Activated CD8-positive, alpha-beta memory T cell treated with anti-CD3 and anti-CD28 coated beads, Interleukin-2, amount 10 ng/mL, durations not matched to agents 7 days and 5 days (primary cell): Measurements from ENCODE around the gene SLC20A1. TPM values are rescaled to one million over a fixed set of nuclear protein-coding genes. Genes with fewer than 3 reads are reported as not detected.
"Not testable (repeated sequence)": the region's sequence is repeated elsewhere in the genome, so short reads cannot be mapped to it uniquely, and the experiment has no call there.

Experiments
- ATAC-seq: fragments of 150-1000 bp; cut with Tn5 transposase; one replicate; pipeline ENCODE4 v1.10.0; 2021; ENCODE audit warnings: moderate library complexity
- CTCF ChIA-PET: fragments of 350-600 bp; sonication (Branson Sonifier 250); formaldehyde crosslinking; loops from one replicate; lab custom pipeline; 2021; ENCODE audit warnings: antibody characterized with exemption; lab: Charles Lee
- DNase-seq: peaks from one replicate; pipeline ENCODE4 v3.0.0-alpha.2; 2020
- H3K27ac Mint-ChIP-seq: one replicate; pipeline ENCODE4 v1.8.0; 2021; ENCODE audit warnings: mild to moderate bottlenecking, mixed read lengths
- H3K27me3 Mint-ChIP-seq: one replicate; pipeline ENCODE4 v1.8.0; 2021; ENCODE audit warnings: mixed read lengths
- H3K36me3 Mint-ChIP-seq: one replicate; pipeline ENCODE4 v1.8.0; 2021; ENCODE audit warnings: mild to moderate bottlenecking, mixed read lengths
- H3K4me1 Mint-ChIP-seq: one replicate; pipeline ENCODE4 v1.8.0; 2021; ENCODE audit warnings: mixed read lengths
- H3K4me3 Mint-ChIP-seq: one replicate; pipeline ENCODE4 v1.8.0; 2021; ENCODE audit warnings: mild to moderate bottlenecking, moderate library complexity, mixed read lengths
- H3K9me3 Mint-ChIP-seq: one replicate; pipeline ENCODE4 v1.8.0; 2022; ENCODE audit warnings: low read depth, mixed read lengths
- total RNA-seq, 2 experiments: library from RNA; stranded (reverse); gene quantifications; one replicate each; pipeline ENCODE4 v1.2.3, GENCODE V29; 2021

Gene SLC20A1
- total RNA-seq, 2 experiments from 2014 or later = 134 to 146 TPM

- Mint-ChIP-seq H3K4me3 (no peak overlapping the region), H3K4me1 (peaks cover 50% of the 10 kb centered on the region), H3K27me3 (no peaks in the 10 kb centered on the region), H3K36me3 (peaks cover 63% of the 10 kb centered on the region), H3K9me3 (no peaks in the 10 kb centered on the region), H3K27ac (no peak overlapping the region)
- no peak for DNase-seq
- CTCF ChIA-PET = interaction anchor here (1.0 to 1.8 kb wide), 5 partner anchors 13 to 62 kb away, joined by 3 to 6 read pairs (median 4); no protein-coding TSS in a partner anchor
- ATAC-seq = no peak
Observed at GRCh38 chr2:112661656-112662305, 16.0 kb downstream of the SLC20A1 start.

GRCh38 chr2:112662704-112663103 lies 17.0 kb downstream of the SLC20A1 start:
- Mint-ChIP-seq H3K27ac (no peak overlapping the region), H3K4me1 (peaks cover 45% of the 10 kb centered on the region), H3K9me3 (no peaks in the 10 kb centered on the region), H3K36me3 (peaks cover 58% of the 10 kb centered on the region), H3K4me3 (no peak overlapping the region), H3K27me3 (no peaks in the 10 kb centered on the region)
- CTCF ChIA-PET = interaction anchor here (1.1 to 1.8 kb wide), 8 partner anchors 8 to 64 kb away, joined by 3 to 6 read pairs (median 4); no protein-coding TSS in a partner anchor
- DNase-seq (no peak), ATAC-seq (no peak)

DNA sequence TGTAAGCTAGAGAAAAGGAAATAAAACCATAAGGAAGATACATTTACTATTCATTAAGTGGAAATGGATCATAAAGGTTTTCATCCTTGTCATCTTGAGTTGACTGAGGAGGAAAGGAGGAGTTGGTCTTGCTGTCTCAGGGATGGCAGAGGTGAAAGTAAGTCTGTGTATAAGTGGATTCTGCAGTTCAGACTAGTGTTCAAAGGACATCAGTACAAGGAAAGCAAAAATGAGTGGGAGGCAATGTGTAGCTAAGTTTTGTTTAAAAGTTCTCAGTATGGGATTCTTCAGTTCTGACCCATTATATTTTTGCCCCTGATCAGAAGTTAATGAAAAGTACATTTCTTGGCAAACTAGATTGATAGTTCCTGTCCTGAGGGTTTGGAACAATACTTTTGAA lies 18.9 kb downstream of the SLC20A1 start:
- DNase-seq = no peak
- peaks cover 40% of the 10 kb centered on the region for H3K36me3 Mint-ChIP-seq
- H3K27ac Mint-ChIP-seq = peak overlapping the region; percentile 40

DNA sequence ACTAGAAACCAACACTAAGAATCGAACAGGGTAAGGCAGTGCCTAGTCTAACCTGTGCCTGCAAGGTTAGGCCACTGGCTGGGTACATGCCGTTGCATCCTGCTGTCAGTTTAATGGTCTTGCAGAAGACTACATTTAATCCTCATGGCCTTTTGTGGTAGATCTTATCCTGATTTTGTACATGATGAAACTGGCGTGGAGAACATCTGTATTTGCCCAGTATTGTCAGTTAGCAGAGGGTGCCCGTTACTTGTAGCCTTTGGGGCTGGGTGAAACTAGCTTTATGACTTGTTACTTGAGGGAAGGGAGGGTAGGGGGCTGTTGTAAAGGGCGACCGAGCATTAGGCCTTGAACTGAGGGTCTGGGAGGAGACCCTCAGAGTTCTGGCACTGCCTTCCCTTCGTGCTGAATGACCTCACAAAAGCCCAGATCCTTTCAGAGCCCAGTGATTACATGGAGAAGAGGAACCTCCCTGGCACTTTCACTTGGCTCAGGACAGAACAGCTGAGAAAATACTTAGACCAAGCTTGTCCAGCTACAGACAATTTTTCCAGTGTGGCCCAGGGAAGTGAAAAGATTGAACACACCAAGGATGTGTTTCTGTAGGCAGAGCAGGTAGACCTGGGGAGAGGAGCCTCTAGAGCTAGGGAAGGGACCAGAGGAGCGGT lies 19.5 kb downstream of the SLC20A1 start:
- Mint-ChIP-seq H3K36me3 (peaks cover 35% of the 10 kb centered on the region), H3K4me3 (no peak overlapping the region), H3K27me3 (no peaks in the 10 kb centered on the region), H3K4me1 (peaks cover 22% of the 10 kb centered on the region), H3K9me3 (no peaks in the 10 kb centered on the region), H3K27ac (peak overlapping the region; percentile 40)
- CTCF ChIA-PET = interaction anchor here (0.9 to 3.7 kb wide), 3 partner anchors 25 to 84 kb away, joined by 3 to 21 read pairs (median 4); no protein-coding TSS in a partner anchor
- DNase-seq (no peak), ATAC-seq (no peak)

More for the DNA sequence above, 18.9 kb downstream of the SLC20A1 start:
- ATAC-seq = no peak
- H3K27me3 Mint-ChIP-seq = no peaks in the 10 kb centered on the region
- no peak overlapping the region for H3K4me3 Mint-ChIP-seq
- CTCF ChIA-PET = interaction anchor here (0.9 to 1.3 kb wide), 2 partner anchors 26 to 85 kb away, joined by 3 to 4 read pairs; no protein-coding TSS in a partner anchor
- no peaks in the 10 kb centered on the region for H3K9me3 Mint-ChIP-seq
- H3K4me1 Mint-ChIP-seq = peaks cover 26% of the 10 kb centered on the region

GRCh38 chr2:112666761-112667122 lies 21.0 kb downstream of the SLC20A1 start:
- peaks cover 25% of the 10 kb centered on the region for H3K36me3 Mint-ChIP-seq
- H3K9me3 Mint-ChIP-seq = no peaks in the 10 kb centered on the region
- peaks cover 2% of the 10 kb centered on the region for H3K27me3 Mint-ChIP-seq
- H3K4me1 Mint-ChIP-seq = peaks cover 14% of the 10 kb centered on the region
- no peak for ATAC-seq
- H3K4me3 Mint-ChIP-seq = no peak overlapping the region
- no peak overlapping the region for H3K27ac Mint-ChIP-seq
- no peak for DNase-seq
- CTCF ChIA-PET = interaction anchor here (0.9 to 3.7 kb wide), 6 partner anchors 9 to 69 kb away, joined by 3 to 21 read pairs (median 4); no protein-coding TSS in a partner anchor

DNA sequence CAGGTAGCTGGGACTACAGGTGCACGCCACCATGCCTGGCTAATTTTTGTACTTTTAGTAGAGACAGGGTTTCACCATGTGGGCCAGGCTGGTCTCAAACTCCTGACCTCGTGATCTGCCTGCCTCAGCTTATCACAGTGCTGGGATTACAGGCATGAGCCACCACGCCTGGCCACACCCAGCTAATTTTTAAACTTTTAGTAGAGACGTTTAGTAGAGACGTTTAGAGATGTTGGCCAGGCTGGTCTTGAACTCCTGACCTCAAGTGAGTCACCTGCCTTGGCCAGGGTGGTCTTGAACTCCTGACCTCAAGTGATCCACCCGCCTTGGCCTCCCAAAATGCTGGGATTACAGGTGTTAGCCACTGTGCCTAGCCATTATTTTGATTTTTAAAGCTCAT lies 21.8 kb downstream of the SLC20A1 start:
- ATAC-seq, H3K4me3 Mint-ChIP-seq, DNase-seq, H3K9me3 Mint-ChIP-seq, H3K27me3 Mint-ChIP-seq, H3K27ac Mint-ChIP-seq: not testable (repeated sequence)
- H3K4me1 Mint-ChIP-seq = peaks cover 14% of the 10 kb centered on the region
- CTCF ChIA-PET = interaction anchor here (1.6 to 3.7 kb wide), 4 partner anchors 9 to 58 kb away, joined by 4 to 21 read pairs (median 5); no protein-coding TSS in a partner anchor
- H3K36me3 Mint-ChIP-seq = peaks cover 23% of the 10 kb centered on the region

- H3K36me3 Mint-ChIP-seq = peaks cover 12% of the 10 kb centered on the region
Observed at GRCh38 chr2:112669667-112670066, 23.9 kb downstream of the SLC20A1 start.

GRCh38 chr2:112670252-112671022 lies 24.7 kb downstream of the SLC20A1 start:
- H3K4me1 Mint-ChIP-seq = peaks cover 10% of the 10 kb centered on the region
- peaks cover 4% of the 10 kb centered on the region for H3K27me3 Mint-ChIP-seq
- no peak overlapping the region for H3K4me3 Mint-ChIP-seq
- no peak for DNase-seq
- H3K36me3 Mint-ChIP-seq = peaks cover 5% of the 10 kb centered on the region
- no peak for ATAC-seq
- no peak overlapping the region for H3K27ac Mint-ChIP-seq
- CTCF ChIA-PET = interaction anchor here (0.7 to 1.4 kb wide), 2 partner anchors 21 to 177 kb away, joined by 6 read pairs; no protein-coding TSS in a partner anchor
- no peaks in the 10 kb centered on the region for H3K9me3 Mint-ChIP-seq

More at GRCh38 chr2:112669667-112670066, 23.9 kb downstream of the SLC20A1 start:
- ATAC-seq (no peak), DNase-seq (no peak)
- H3K4me3 Mint-ChIP-seq = no peak overlapping the region
- H3K9me3 Mint-ChIP-seq = no peaks in the 10 kb centered on the region
- peaks cover 15% of the 10 kb centered on the region for H3K4me1 Mint-ChIP-seq
- no peak overlapping the region for H3K27ac Mint-ChIP-seq
- CTCF ChIA-PET = interaction anchor here (1.4 kb wide), 1 partner anchor 22 kb away, joined by 6 read pairs; no protein-coding TSS in a partner anchor
- H3K27me3 Mint-ChIP-seq = peaks cover 3% of the 10 kb centered on the region

DNA sequence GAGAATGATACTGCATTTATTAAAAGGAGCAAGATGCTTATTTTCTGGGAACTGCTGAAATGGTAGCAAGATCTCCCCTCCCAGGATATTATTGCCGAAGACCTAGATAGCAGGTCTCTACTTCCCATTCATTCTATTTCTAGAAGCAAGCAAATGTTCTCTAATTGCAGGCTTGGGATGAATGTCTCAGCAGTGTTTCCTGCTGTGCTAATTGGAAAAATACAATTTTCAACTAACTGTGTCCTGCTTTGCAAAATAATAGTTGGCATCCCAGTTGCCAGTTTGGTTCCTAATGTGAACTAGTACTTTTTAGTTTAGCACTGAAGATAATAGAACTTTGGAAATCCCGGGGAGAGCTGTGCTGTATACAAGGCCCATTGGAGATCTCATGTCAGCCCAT lies 26.1 kb downstream of the SLC20A1 start:
- H3K36me3 Mint-ChIP-seq = peaks cover 3% of the 10 kb centered on the region
- peaks cover 4% of the 10 kb centered on the region for H3K4me1 Mint-ChIP-seq
- H3K4me3 Mint-ChIP-seq = no peak overlapping the region
- no peak overlapping the region for H3K27ac Mint-ChIP-seq
- peaks cover 4% of the 10 kb centered on the region for H3K27me3 Mint-ChIP-seq
- no peaks in the 10 kb centered on the region for H3K9me3 Mint-ChIP-seq
- CTCF ChIA-PET = interaction anchor here (1.7 kb wide), 1 partner anchor 19 kb away, joined by 6 read pairs; no protein-coding TSS in a partner anchor
- DNase-seq (no peak), ATAC-seq (no peak)

GRCh38 chr2:112673008-112673407 lies 27.3 kb downstream of the SLC20A1 start:
- DNase-seq (no peak), ATAC-seq (no peak)
- CTCF ChIA-PET = interaction anchor here (0.9 to 1.7 kb wide), 3 partner anchors 10 to 52 kb away, joined by 3 to 6 read pairs (median 5); no protein-coding TSS in a partner anchor
- Mint-ChIP-seq H3K9me3 (no peaks in the 10 kb centered on the region), H3K4me3 (no peak overlapping the region), H3K4me1 (peaks cover 3% of the 10 kb centered on the region), H3K27ac (no peak overlapping the region), H3K27me3 (peaks cover 4% of the 10 kb centered on the region), H3K36me3 (peaks cover 2% of the 10 kb centered on the region)

GRCh38 chr2:112674229-112674628 lies 28.5 kb downstream of the SLC20A1 start:
- Mint-ChIP-seq H3K4me1 (peaks cover 3% of the 10 kb centered on the region), H3K27me3 (peaks cover 7% of the 10 kb centered on the region), H3K9me3 (no peaks in the 10 kb centered on the region), H3K36me3 (peaks cover 1% of the 10 kb centered on the region), H3K27ac (no peak overlapping the region), H3K4me3 (no peak overlapping the region)
- CTCF ChIA-PET = interaction anchor here (1.0 to 1.4 kb wide), 3 partner anchors 18 to 51 kb away, joined by 3 to 5 read pairs (median 3); partner anchors contain the start of gene SLC20A1
- DNase-seq (no peak), ATAC-seq (no peak)

DNA sequence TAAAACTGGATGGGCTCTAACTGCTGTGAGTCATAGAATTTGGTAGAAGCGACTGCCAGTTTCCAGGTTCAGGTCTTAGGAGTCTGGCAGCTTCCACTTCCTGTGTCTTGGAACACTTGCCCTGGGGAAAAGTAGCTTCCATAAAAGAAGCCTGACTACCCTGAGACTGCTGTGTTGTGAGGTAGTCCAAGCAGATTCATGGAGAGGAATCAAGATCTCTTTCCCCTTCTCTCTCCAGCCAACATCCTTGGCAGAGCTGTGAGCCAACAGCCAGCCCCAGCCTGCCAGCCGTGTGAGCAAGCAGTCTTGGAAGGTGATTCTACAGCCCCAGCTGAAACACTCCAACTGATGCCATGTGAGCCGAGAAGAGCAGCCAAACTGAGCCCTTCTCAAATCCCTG lies 33.7 kb downstream of the SLC20A1 start:
- CTCF ChIA-PET = interaction anchor here (2.0 kb wide), 1 partner anchor 46 kb away, joined by 7 read pairs; no protein-coding TSS in a partner anchor
- H3K4me1 Mint-ChIP-seq = peaks cover 12% of the 10 kb centered on the region
- ATAC-seq (no peak), DNase-seq (no peak)
- H3K9me3 Mint-ChIP-seq = no peaks in the 10 kb centered on the region
- H3K27ac Mint-ChIP-seq = no peak overlapping the region
- H3K27me3 Mint-ChIP-seq = peaks cover 8% of the 10 kb centered on the region
- no peak overlapping the region for H3K4me3 Mint-ChIP-seq
- H3K36me3 Mint-ChIP-seq = no peaks in the 10 kb centered on the region
